Choroid plexus epithelial cell (primary cell): ENCODE results near the gene NTSR1.

ENCODE experiments used
- DNase-seq: peaks from one replicate; pipeline ENCODE4 v3.0.0-alpha.2; 2010; ENCODE audit warnings: low read depth
- H3K4me3 ChIP-seq: 2 replicates; pipeline ENCODE4 v1.5.1; 2011; ENCODE audit warnings: low read depth, mild to moderate bottlenecking, control low read depth, low read length, moderate library complexity
- TF ChIP-seq, protein P1 (sequence below): conservative IDR thresholded peaks from 2 replicates; pipeline ENCODE4 v1.5.1; 2011; ENCODE audit warnings: low read depth, mild to moderate bottlenecking, control low read depth, inconsistent platforms, low read length, moderate library complexity

Gene NTSR1

DNA sequence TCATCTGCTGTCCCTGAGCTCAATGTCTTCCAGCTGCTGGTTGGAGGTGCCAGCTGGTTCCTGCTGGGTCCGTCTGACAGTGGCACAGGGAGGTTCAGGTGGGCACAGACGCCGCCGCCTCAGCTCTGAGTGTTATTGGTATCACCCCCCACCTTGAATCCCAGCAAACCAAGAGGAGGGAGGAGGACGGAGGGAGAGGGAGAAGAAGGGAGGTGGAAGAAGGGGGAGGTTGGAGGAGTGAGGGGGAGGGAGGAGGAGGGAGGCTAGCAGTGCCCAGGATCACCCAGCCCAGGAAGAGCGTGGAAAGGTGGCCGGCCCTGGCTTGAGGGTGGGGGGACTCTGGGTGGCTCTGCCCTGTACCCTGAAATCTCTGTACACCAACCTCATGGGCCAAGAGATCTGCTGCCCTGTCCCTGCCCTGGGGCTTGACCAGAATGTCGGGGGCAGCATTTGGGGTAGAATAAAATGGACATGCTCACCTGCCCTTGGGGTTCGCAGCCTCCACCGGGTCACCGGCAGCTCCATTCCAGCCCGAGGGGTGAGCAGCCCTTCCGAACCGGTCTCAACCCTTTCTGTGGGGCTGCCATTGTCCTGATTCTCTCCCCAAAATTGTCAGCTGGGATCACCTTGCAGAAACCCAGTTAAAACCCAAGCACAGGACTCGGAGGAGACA lies 17.1 kb downstream of the NTSR1 start:
- no peak overlapping the region for H3K4me3 ChIP-seq
- TF ChIP-seq, protein P1, sequence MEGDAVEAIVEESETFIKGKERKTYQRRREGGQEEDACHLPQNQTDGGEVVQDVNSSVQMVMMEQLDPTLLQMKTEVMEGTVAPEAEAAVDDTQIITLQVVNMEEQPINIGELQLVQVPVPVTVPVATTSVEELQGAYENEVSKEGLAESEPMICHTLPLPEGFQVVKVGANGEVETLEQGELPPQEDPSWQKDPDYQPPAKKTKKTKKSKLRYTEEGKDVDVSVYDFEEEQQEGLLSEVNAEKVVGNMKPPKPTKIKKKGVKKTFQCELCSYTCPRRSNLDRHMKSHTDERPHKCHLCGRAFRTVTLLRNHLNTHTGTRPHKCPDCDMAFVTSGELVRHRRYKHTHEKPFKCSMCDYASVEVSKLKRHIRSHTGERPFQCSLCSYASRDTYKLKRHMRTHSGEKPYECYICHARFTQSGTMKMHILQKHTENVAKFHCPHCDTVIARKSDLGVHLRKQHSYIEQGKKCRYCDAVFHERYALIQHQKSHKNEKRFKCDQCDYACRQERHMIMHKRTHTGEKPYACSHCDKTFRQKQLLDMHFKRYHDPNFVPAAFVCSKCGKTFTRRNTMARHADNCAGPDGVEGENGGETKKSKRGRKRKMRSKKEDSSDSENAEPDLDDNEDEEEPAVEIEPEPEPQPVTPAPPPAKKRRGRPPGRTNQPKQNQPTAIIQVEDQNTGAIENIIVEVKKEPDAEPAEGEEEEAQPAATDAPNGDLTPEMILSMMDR: no peak
- no peak for DNase-seq

DNA sequence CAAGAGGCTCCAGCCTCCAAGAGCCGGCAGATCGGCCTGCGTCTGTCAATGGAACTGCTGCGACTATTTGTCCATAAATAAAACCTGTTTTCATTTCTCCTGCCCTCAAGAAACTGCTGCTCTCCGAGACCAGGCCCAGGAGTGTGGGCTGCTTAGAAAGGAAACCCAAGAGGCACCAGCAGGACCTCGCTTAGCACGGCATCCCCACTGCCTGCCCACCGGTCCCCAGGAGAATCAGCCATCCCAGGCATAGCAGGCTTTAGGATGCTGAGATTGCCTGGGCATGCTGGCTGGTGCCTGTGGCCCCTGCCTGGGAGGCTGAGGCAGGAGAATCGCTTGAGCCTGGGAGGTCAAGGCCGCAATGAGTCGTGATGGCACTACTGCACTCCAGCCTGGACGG lies 17.6 kb downstream of the NTSR1 start:
- DNase-seq: no peak
- TF ChIP-seq, protein P1: no peak
- H3K4me3 ChIP-seq: no peak overlapping the region

DNA sequence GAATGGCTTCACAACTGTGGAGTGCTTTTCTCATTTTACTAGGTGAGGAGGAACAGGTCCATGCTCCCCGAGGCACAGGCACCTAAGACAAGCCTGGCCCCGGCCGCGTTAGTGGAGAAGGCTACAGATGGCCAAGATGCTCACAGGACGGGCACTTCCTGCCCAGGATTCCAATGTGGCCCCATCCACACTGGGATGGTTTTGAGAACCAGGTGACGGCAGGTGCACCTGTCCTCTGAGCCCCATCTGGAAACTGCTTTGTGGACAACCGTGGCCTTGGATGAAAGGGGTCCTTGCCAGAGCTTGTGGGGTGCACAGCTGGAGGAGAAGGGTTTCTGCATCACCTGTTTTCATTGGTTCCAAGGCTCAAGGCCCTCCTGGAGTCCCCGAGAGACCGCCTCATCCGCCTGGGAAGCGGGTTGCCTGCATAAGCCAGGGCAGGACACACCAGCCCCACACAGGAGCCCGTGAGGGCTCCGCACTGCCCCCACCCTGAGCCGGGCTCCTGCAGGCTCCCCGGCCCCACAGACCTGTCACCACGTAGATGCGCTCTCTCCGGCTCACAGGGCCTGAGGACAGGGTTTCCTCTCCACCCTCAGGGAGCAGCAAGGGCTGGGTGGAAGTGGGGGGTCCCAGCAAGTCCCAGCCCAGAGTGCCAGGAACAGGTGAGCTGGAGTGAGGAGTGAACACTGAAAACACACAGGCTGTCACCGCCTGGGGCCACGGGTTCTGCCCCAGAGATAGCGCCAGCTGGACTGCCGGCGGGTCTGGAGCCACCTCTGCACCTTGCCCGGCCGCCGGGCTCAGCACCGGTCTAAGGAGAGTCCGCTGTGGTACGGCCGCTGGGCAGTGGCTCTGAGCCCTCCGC lies 18.3 kb downstream of the NTSR1 start:
- TF ChIP-seq, protein P1: no peak
- no peak overlapping the region for H3K4me3 ChIP-seq
- no peak for DNase-seq

DNA sequence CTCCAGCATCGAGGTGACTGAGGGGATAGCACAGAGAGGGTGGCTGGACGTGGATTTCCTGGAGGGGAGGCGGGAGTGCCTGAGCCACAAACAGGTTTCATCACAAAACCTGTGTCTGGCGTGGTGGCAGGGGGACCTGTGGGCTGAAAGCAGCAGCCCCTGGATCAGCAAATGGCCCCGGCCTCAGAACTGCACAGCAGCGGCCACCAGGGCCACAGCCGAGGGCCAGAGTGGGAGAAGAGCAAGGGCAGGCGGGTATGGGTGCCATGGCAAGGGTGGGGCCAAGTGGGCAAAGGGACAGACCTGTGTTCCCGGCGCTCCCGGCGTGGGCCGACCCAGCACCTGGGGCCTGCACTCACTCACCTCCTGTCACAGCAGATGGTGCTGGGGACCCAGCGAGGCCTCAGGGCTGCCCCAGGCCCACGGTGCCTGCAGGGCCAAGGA lies 19.0 kb downstream of the NTSR1 start:
- TF ChIP-seq, protein P1: no peak
- H3K4me3 ChIP-seq: no peak overlapping the region
- DNase-seq: no peak

DNA sequence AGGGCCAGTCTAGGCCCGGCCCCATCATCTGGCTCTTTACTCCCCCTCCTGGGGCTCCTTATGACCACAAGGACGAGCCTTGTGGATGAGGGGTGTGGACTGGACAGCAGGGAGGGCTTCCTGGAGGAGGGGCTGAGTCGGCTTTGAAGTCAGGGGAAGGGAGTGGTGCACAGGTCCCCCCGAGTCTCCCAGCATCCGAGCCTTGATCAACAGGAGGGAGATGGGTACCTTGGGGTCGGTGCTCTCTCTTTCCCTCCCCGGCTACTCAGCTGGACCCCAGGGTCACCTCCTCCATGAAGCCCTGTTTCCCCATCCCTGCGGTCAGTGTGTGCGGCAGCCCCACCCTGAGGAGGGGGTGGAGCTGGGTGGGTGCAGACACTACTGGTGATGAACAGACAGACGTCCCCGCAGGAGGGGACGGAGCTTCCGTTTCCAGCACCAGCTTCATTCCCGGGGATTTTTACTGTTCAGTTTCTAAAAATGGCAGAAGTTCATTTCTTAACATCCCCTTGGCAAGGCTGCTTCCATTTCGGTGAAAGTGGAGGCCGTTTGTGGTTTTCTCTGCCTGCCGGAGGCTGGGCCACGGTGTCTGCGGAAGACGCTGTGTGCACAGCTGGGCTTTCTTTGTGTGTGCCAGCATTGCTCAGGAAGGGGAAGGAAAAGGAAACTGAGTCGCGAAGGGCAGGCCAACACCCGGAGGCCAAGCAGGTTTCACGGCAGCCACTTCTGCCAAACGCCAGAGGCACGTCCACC lies 19.6 kb downstream of the NTSR1 start:
- H3K4me3 ChIP-seq: no peak overlapping the region
- TF ChIP-seq, protein P1: no peak
- no peak for DNase-seq

DNA sequence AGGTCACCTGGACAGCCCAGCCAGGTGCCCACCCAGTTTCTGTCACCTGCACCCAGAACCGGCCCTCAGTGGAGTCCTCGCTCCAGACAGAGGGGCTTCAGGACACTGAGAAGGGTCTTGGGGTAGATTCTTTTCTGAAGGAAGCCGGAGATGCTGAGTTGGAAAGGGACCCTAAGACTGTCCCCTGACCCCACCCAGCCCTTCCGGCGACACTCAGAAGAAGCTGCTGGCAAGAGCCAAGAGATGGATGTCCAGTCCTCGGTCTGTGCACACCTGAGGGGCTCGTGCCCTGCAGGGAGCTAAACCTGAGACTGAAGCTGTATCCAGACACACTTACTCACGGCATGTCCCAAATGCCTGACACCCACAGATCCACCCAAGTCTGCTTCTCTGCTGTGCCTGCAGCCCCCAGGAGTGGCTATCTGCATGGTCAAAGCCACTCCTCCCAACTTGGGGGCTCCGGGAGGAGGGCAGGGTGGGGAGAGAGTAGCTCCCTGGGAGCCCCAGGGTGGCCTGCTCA lies 20.2 kb downstream of the NTSR1 start:
- no peak for DNase-seq
- no peak overlapping the region for H3K4me3 ChIP-seq
- TF ChIP-seq, protein P1: no peak
